Cerebellar nuclear complex (tissue), 1 donor: ENCODE data around the gene TSC2.
"Not testable (repeated sequence)": the region's sequence is repeated elsewhere in the genome, so short reads cannot be mapped to it uniquely, and the experiment has no call there.

Experiments
- DNase-seq, 2 experiments: peaks; one replicate each; lab custom pipeline; 2025; lab: John Stamatoyannopoulos, UW

Gene TSC2

GRCh38 chr16:2086106-2086742 is 38.4 kb downstream of the TSC2 start:
- DNase-seq = peak; percentile 40 to 65

GRCh38 chr16:2086812-2087747 is 39.3 kb downstream of the TSC2 start:
- DNase-seq = no peak

GRCh38 chr16:2087748-2088631 is 40.2 kb downstream of the TSC2 start:
- peak; percentile 31 to 41 for DNase-seq

GRCh38 chr16:2088759-2089358 is 41.1 kb downstream of the TSC2 start:
- no peak for DNase-seq

GRCh38 chr16:2089706-2090480 is 42.1 kb downstream of the TSC2 start:
- no peak for DNase-seq

GRCh38 chr16:2090481-2090776 is 42.6 kb downstream of the TSC2 start:
- DNase-seq = no peak

- no peak for DNase-seq
Measured at GRCh38 chr16:2090777-2091546, 43.2 kb downstream of the TSC2 start.

- DNase-seq = no peak
Measured at GRCh38 chr16:2091547-2092255, 43.9 kb downstream of the TSC2 start.

GRCh38 chr16:2092256-2092620 is 44.5 kb downstream of the TSC2 start:
- no peak for DNase-seq

GRCh38 chr16:2092866-2093265 is 45.1 kb downstream of the TSC2 start:
- DNase-seq = no peak

GRCh38 chr16:2093793-2094192 is 46.0 kb downstream of the TSC2 start:
- DNase-seq = no peak

- DNase-seq = no peak
Measured at GRCh38 chr16:2095315-2095853, 47.6 kb downstream of the TSC2 start.

GRCh38 chr16:2095918-2096582 is 48.3 kb downstream of the TSC2 start:
- no peak for DNase-seq

GRCh38 chr16:2096853-2097595 is 49.2 kb downstream of the TSC2 start:
- no peak for DNase-seq

GRCh38 chr16:2097689-2098088 is 49.9 kb downstream of the TSC2 start:
- not testable (repeated sequence) for DNase-seq

GRCh38 chr16:2101581-2101980 is 53.8 kb downstream of the TSC2 start:
- not testable (repeated sequence) for DNase-seq

GRCh38 chr16:2102471-2102870 is 54.7 kb downstream of the TSC2 start:
- DNase-seq = no peak

GRCh38 chr16:2104464-2104863 is 56.7 kb downstream of the TSC2 start:
- DNase-seq = not testable (repeated sequence)
